WERI-Rb-1 (cell line): ENCODE measurements around the gene SERP2.

ENCODE experiments used
- DNase-seq: peaks from one replicate; pipeline ENCODE4 v3.0.0-alpha.2; 2020
- H3K27ac ChIP-seq: fragments of 250-450 bp; sonication (Bioruptor Pico); 2 replicates; pipeline ENCODE4 v1.5.1; 2020; ENCODE audit warnings: mild to moderate bottlenecking, moderate library complexity
- H3K27me3 ChIP-seq: fragments of 250-450 bp; sonication (Bioruptor Pico); 2 replicates; pipeline ENCODE4 v1.5.1; 2021; ENCODE audit warnings: mild to moderate bottlenecking, low read depth, moderate library complexity; ENCODE audit not compliant: insufficient read depth, severe bottlenecking
- H3K36me3 ChIP-seq: fragments of 250-450 bp; sonication (Bioruptor Pico); 2 replicates; pipeline ENCODE4 v1.5.1; 2020; ENCODE audit warnings: mild to moderate bottlenecking, moderate library complexity
- H3K4me3 ChIP-seq: 2 replicates; pipeline ENCODE4 v1.5.1; 2011; ENCODE audit warnings: low read depth, mild to moderate bottlenecking, control low read depth, low read length
- H3K9me3 ChIP-seq: fragments of 250-450 bp; sonication (Bioruptor Pico); 2 replicates; pipeline ENCODE4 v1.5.1; 2021; ENCODE audit warnings: mild to moderate bottlenecking, moderate library complexity; ENCODE audit not compliant: severe bottlenecking
- TF ChIP-seq, protein P1 (sequence below): IDR thresholded peaks from 2 replicates; pipeline ENCODE4 v1.5.1; 2011; ENCODE audit warnings: low read depth, mild to moderate bottlenecking, control low read depth, inconsistent platforms, low read length

SERP2 gene

GRCh38 chr13:44363631-44364344, 9.8 kb upstream of the SERP2 start:
- H3K27me3 ChIP-seq = no peaks in the 10 kb centered on the region
- no peak for DNase-seq
- no peak overlapping the region for H3K4me3 ChIP-seq
- TF ChIP-seq, protein P1, sequence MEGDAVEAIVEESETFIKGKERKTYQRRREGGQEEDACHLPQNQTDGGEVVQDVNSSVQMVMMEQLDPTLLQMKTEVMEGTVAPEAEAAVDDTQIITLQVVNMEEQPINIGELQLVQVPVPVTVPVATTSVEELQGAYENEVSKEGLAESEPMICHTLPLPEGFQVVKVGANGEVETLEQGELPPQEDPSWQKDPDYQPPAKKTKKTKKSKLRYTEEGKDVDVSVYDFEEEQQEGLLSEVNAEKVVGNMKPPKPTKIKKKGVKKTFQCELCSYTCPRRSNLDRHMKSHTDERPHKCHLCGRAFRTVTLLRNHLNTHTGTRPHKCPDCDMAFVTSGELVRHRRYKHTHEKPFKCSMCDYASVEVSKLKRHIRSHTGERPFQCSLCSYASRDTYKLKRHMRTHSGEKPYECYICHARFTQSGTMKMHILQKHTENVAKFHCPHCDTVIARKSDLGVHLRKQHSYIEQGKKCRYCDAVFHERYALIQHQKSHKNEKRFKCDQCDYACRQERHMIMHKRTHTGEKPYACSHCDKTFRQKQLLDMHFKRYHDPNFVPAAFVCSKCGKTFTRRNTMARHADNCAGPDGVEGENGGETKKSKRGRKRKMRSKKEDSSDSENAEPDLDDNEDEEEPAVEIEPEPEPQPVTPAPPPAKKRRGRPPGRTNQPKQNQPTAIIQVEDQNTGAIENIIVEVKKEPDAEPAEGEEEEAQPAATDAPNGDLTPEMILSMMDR = no peak
- no peak overlapping the region for H3K27ac ChIP-seq
- no peaks in the 10 kb centered on the region for H3K9me3 ChIP-seq
- no peaks in the 10 kb centered on the region for H3K36me3 ChIP-seq

DNA sequence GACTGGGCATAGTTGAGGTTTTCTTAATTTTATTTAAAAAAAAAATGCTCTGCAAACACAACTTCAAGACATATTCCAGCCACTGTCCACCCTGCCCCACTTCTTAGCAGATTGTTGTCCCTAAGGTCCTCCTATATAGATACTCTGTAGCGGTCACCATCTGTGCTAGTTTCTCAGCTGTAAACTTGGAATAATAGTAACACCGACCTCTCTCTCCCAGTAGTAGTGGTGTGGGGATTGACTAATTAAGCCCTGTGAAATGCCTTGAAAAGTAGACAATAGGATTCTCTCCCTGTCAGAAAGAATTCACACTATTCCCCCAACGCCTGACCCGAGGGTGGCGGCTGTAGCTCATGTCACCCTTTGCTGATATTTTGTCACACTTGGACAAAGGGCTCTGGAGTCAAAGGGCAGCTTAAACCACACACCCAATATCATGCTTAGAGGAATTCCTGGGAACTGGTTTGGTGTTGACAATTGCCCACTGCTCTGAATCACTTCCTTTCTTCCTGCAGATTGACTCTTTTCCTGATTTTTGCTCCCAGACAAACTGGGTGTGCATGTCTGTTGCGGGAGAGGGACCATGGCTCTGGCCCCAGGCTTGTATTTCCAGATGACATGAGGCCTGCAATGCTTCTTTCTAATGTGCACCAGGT, 9.2 kb upstream of the SERP2 start:
- no peak overlapping the region for H3K27ac ChIP-seq

GRCh38 chr13:44365008-44365407, 8.6 kb upstream of the SERP2 start:
- Histone ChIP-seq H3K4me3 (no peak overlapping the region), H3K36me3 (no peaks in the 10 kb centered on the region), H3K9me3 (no peaks in the 10 kb centered on the region), H3K27me3 (no peaks in the 10 kb centered on the region), H3K27ac (no peak overlapping the region)
- TF ChIP-seq, protein P1 = no peak
- DNase-seq = no peak

More for the DNA sequence above, 9.2 kb upstream of the SERP2 start:
- Histone ChIP-seq H3K4me3 (no peak overlapping the region), H3K27me3 (no peaks in the 10 kb centered on the region), H3K36me3 (no peaks in the 10 kb centered on the region), H3K9me3 (no peaks in the 10 kb centered on the region)
- DNase-seq = no peak
- TF ChIP-seq, protein P1 = no peak

- TF ChIP-seq, protein P1 = no peak
Observed at GRCh38 chr13:44365899-44366298, 7.7 kb upstream of the SERP2 start.

GRCh38 chr13:44368062-44368591, 5.5 kb upstream of the SERP2 start:
- no peak for DNase-seq
- H3K4me3 ChIP-seq = no peak overlapping the region
- no peaks in the 10 kb centered on the region for H3K36me3 ChIP-seq
- TF ChIP-seq, protein P1 = no peak
- no peak overlapping the region for H3K27ac ChIP-seq
- H3K9me3 ChIP-seq = no peaks in the 10 kb centered on the region
- no peaks in the 10 kb centered on the region for H3K27me3 ChIP-seq

More at GRCh38 chr13:44365899-44366298, 7.7 kb upstream of the SERP2 start:
- H3K9me3 ChIP-seq = no peaks in the 10 kb centered on the region
- H3K27me3 ChIP-seq = no peaks in the 10 kb centered on the region
- no peak overlapping the region for H3K4me3 ChIP-seq
- DNase-seq = no peak
- H3K36me3 ChIP-seq = no peaks in the 10 kb centered on the region
- no peak overlapping the region for H3K27ac ChIP-seq
